Measurements from ENCODE around the gene NEURL2. TPM values are rescaled to one million over a fixed set of nuclear protein-coding genes. Genes with fewer than 3 reads are reported as not detected.
"Not testable (repeated sequence)": the region's sequence is repeated elsewhere in the genome, so short reads cannot be mapped to it uniquely, and the experiment has no call there.

Gene NEURL2
- total RNA-seq, 1 donor from 2014 or later: 7.9 TPM

DNA sequence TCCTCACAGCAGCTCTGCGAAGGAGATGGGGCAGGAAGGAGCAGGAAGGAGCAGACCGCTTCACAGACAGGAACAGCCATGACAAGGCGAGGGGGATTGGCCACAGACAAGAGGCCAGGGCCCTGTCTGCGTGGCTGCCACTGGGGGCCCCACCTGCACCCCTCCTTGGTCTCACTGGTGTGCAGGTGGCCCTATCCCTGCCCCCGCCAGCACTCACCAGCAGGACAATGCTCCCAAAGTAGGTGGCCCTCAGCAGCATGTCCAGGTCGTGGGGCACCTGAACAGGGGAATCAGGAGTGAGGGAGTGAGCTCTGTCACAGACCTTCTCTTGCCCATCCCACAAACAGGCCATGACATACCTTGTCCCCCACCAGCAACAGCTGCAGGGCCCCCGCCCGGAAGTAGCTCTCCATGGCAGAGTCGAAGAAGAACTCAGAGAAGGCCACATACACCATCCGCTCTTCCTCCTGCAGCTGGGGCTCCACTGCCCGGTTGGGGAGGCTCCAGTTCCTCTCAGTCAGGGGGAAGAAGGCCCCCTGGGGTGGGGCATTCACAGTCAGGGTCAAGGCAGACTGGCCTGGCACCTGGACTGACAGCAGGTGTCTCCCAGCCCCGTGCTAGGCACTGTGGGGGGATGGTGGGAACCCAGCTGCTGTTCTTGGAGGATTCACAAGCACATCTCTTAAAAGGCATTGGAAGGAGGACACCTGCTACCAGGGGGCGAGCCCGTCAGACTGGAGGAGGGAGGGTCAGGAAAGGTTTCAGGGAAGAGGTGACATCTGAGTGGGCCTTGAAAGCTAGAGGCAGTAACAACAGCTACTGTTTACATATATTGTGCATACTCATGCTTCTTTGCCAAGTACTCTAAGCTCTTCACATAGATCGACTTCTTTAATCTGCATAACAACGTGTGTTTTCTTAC lies 13.8 kb upstream of the NEURL2 start:
- no peak for DNase-seq (ENCODE audit: low read depth)
- H3K27me3 ChIP-seq (ENCODE audit: control insufficient read depth, insufficient read depth, low read length): no peaks in the 10 kb centered on the region
- no peak overlapping the region for H3K4me3 ChIP-seq (ENCODE audit: low read depth, low read length)
- TF ChIP-seq CTCF (IDR thresholded peaks at IDR 0.05; ENCODE audit: insufficient read depth, low read length, poor library complexity, severe bottlenecking): no peak
- peaks cover 1% of the 10 kb centered on the region for H3K36me3 ChIP-seq (ENCODE audit: control insufficient read depth, insufficient read depth, low read length)

DNA sequence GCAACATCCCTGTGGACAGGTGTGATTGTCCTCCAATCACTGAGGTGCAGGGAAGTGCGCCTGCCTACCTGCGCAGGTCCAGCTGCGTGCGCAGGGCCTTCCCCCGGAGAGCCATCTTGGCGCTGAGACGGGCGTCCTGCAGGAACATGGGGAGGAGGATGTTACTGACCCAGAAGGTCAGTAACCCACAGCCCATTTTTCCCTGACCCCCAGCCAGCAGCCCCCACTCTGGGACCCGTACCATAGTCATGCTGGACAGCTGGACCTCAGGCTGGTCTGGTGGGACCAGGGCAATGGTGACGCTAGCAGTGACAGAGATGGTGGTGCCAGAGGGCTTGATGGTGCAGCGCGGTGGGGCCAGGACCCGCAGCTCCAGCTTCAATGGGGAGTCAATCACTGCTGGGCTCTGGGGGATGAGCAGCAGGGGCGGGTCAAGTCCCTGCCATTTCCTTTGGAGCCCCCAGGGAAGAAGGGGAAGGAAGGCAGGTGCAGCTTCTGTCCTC lies 11.2 kb upstream of the NEURL2 start:
- no peak for DNase-seq (ENCODE audit: low read depth)
- no peak for TF ChIP-seq CTCF (IDR thresholded peaks at IDR 0.05; ENCODE audit: insufficient read depth, low read length, poor library complexity, severe bottlenecking)
- Histone ChIP-seq H3K27me3 (ENCODE audit: control insufficient read depth, insufficient read depth, low read length) (no peaks in the 10 kb centered on the region), H3K36me3 (ENCODE audit: control insufficient read depth, insufficient read depth, low read length) (no peaks in the 10 kb centered on the region), H3K4me3 (ENCODE audit: low read depth, low read length) (no peak overlapping the region)

GRCh38 chr20:45901332-45901731 lies 10.3 kb upstream of the NEURL2 start:
- not testable (repeated sequence) for H3K36me3 ChIP-seq (ENCODE audit: control insufficient read depth, insufficient read depth, low read length); H3K4me3 ChIP-seq (ENCODE audit: low read depth, low read length); H3K27me3 ChIP-seq (ENCODE audit: control insufficient read depth, insufficient read depth, low read length); DNase-seq (ENCODE audit: low read depth)

GRCh38 chr20:45899046-45899835 lies 8.2 kb upstream of the NEURL2 start:
- Histone ChIP-seq H3K4me3 (ENCODE audit: low read depth, low read length) (no peak overlapping the region), H3K27me3 (ENCODE audit: control insufficient read depth, insufficient read depth, low read length) (no peaks in the 10 kb centered on the region), H3K36me3 (ENCODE audit: control insufficient read depth, insufficient read depth, low read length) (peaks cover 1% of the 10 kb centered on the region)
- DNase-seq (ENCODE audit: low read depth): no peak
- no peak for TF ChIP-seq CTCF (IDR thresholded peaks at IDR 0.05; ENCODE audit: insufficient read depth, low read length, poor library complexity, severe bottlenecking)

GRCh38 chr20:45898285-45898684 lies 7.3 kb upstream of the NEURL2 start:
- no peak for DNase-seq (ENCODE audit: low read depth)
- H3K4me3 ChIP-seq (ENCODE audit: low read depth, low read length): no peak overlapping the region
- no peaks in the 10 kb centered on the region for H3K27me3 ChIP-seq (ENCODE audit: control insufficient read depth, insufficient read depth, low read length)
- TF ChIP-seq CTCF (IDR thresholded peaks at IDR 0.05; ENCODE audit: insufficient read depth, low read length, poor library complexity, severe bottlenecking): no peak
- peaks cover 1% of the 10 kb centered on the region for H3K36me3 ChIP-seq (ENCODE audit: control insufficient read depth, insufficient read depth, low read length)

DNA sequence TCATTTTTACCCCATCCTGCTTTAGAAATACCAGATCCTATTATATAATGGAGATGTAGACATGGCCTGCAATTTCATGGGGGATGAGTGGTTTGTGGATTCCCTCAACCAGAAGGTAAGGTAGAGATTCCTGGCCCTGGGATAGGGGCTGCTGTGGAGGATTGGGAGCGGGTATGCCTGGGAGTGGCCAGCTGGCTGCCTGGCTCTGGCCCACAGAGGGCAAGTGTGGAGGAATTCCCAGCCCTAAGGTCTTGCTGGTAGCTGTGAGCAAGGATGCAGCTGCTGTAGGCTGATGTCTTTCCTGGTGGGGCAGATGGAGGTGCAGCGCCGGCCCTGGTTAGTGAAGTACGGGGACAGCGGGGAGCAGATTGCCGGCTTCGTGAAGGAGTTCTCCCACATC lies 6.7 kb upstream of the NEURL2 start:
- TF ChIP-seq CTCF (IDR thresholded peaks at IDR 0.05; ENCODE audit: insufficient read depth, low read length, poor library complexity, severe bottlenecking): no peak
- Histone ChIP-seq H3K36me3 (ENCODE audit: control insufficient read depth, insufficient read depth, low read length) (peaks cover 3% of the 10 kb centered on the region), H3K4me3 (ENCODE audit: low read depth, low read length) (no peak overlapping the region), H3K27me3 (ENCODE audit: control insufficient read depth, insufficient read depth, low read length) (no peaks in the 10 kb centered on the region)
- DNase-seq (ENCODE audit: low read depth): no peak
